AG09319 (cell line): ENCODE data around the gene NDUFB2.

ENCODE experiments used
- DNase-seq: peaks from one replicate; pipeline ENCODE4 v3.0.0-alpha.2; 2010; ENCODE audit warnings: low read depth; ENCODE audit errors: extremely low read depth
- CTCF ChIP-seq: IDR thresholded peaks from 2 replicates; pipeline ENCODE4 v1.5.1; 2011; ENCODE audit warnings: low read depth, mild to moderate bottlenecking, inconsistent platforms, low read length, moderate library complexity

The NDUFB2 gene

GRCh38 chr7:140745266-140746058 is 49.0 kb downstream of the NDUFB2 start:
- no peak for DNase-seq

GRCh38 chr7:140746751-140747150 is 50.2 kb downstream of the NDUFB2 start:
- no peak for DNase-seq
- no peak for TF ChIP-seq CTCF

More at GRCh38 chr7:140745266-140746058, 49.0 kb downstream of the NDUFB2 start:
- no peak for TF ChIP-seq CTCF

- no peak for DNase-seq
- no peak for TF ChIP-seq CTCF
Observed at GRCh38 chr7:140752533-140752932, 56.0 kb downstream of the NDUFB2 start.

GRCh38 chr7:140754506-140754905 is 58.0 kb downstream of the NDUFB2 start:
- DNase-seq, result no peak
- no peak for TF ChIP-seq CTCF
